H54 (cell line): Measurements from ENCODE around the gene DLG2.

Experiments
- DNase-seq: peaks from one replicate; pipeline ENCODE4 v3.0.0; 2011; ENCODE audit warnings: low spot score, mixed read lengths; ENCODE audit not compliant: insufficient read length
- FAIRE-seq: peaks from 3 replicates; lab custom pipeline; 2011; peaks lifted over from hg19 to GRCh38; lab: Jason Lieb, UNC
- POLR2A ChIP-seq: IDR thresholded peaks from 2 replicates; pipeline ENCODE4 v1.6.1; 2011; ENCODE audit warnings: low read depth, mild to moderate bottlenecking, low read length

DLG2 gene

DNA sequence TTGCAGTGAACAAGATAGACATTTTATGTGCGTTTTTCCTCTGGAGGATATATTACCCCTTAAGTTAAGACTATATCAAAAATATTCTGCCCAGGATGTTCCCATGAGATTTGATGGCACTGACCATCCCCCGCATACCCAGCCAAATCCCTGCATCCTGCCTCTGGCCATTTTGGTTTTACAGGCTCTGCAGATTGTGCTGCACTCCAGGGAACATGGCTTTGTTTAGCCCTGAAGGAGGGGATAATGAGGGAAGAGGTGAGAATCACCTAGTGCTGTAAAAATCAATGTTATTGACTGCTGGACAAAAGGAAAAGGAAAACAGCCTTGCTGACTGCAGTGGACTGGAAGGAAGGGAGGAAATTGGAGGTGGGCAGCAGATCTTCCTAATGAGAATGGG, 717.4 kb downstream of the DLG2 start:
- TF ChIP-seq POLR2A = no peak

DNA sequence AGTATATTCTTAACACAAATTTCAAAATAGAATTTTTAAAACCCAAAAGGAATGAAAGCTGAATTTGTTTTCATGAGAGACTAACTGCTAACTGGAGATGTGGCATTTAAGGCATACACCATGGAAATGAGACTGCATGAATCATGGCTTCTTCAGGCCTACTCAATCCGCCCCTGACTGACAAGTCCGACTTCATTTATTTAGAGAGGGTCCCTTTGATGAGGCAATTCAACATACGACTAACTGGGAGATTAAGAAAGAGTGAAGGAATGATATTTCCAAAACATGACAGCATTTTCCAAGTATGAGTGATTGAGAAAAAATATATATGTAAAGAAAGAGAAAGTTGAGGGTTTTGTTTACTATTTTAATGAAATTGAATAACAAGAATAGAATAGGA, 720.1 kb downstream of the DLG2 start:
- DNase-seq (no peak), FAIRE-seq (no peak)
- no peak for TF ChIP-seq POLR2A

More for the DNA sequence above, 717.4 kb downstream of the DLG2 start:
- no peak for FAIRE-seq
- DNase-seq = no peak

- no peak for TF ChIP-seq POLR2A
- DNase-seq (no peak), FAIRE-seq (no peak)
Observed at GRCh38 chr11:84905411-84905810, 721.7 kb downstream of the DLG2 start.

GRCh38 chr11:84902445-84902844, 724.7 kb downstream of the DLG2 start:
- DNase-seq (no peak), FAIRE-seq (no peak)
- TF ChIP-seq POLR2A = no peak

DNA sequence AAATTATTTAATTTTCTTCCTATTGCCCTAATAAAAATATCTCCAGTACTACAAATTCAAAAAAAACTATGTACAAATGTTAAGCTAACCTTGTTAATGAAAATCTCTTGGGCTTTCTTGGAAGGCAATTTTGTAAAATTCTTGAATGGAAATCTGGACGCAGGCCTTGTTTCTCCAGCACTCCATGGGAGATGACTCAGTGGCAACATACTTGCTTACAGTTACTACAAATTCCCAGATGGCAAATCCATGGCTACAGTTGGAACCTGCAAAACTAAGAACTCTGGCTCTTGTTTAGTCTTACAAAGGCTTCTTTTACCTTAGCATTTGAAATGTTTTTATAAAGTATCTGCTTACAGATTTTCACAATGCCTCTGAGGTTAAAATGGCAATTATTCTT, 725.2 kb downstream of the DLG2 start:
- TF ChIP-seq POLR2A = no peak
- FAIRE-seq (no peak), DNase-seq (no peak)

DNA sequence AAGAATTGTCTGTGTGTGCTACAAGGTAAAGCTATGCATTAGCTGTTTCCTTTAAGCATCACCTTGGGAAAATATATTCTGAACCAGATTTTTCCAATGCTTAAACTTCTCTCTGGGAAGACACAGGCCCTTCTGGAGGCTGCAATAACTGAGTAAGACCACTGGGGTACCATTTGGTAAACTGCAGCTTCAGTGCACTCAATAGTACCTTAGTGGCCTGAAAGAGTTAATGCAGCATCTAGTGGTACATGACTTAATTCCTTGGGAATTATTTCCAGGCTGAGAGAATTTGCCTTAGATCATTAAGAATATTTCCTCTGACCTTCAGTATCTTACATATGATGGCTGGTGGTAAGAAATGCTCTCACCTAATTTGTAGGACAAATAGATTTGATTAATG, 727.4 kb downstream of the DLG2 start:
- DNase-seq (no peak), FAIRE-seq (no peak)
- no peak for TF ChIP-seq POLR2A

GRCh38 chr11:84899134-84899533, 728.0 kb downstream of the DLG2 start:
- FAIRE-seq = no peak
- TF ChIP-seq POLR2A = no peak
- DNase-seq = no peak

DNA sequence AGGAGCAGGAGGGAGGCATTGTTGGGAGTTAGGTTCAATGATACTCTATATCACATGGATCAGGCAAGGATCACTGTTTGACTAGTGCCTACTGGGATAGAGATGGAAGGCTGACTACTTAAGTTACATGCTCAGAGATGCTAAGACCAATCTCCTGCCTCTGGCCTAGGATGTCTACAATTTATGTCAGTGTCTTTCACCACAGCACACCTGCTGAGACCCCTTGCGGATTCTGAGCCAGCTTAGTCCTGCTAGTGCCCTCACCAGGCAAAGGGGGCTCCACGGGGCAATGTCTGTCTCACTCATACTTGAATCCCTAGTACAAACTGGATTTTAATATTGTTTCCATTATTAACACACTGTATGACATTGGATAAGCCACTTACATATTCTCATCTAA, 732.5 kb downstream of the DLG2 start:
- FAIRE-seq = no peak

DNA sequence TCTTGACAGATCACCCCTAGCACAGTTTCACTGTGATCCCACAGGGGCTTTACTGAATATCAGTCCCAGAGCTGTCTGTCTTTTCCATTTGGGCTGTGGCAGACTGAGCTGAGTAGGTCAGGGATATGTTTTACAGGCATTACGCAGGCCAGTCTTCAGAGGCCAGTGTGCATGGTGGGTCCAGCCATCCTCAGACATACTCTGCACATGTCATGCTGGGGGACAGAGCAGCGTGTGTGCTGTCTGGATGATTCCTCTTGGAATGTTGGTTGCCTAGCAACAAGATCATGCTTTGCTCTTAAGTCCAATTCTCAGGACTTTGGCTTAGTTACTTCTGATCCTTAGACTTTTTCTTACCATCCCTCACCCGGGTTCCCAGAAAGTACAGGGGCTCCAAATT, 736.5 kb downstream of the DLG2 start:
- no peak for FAIRE-seq
- no peak for TF ChIP-seq POLR2A
- DNase-seq = no peak

More for the DNA sequence above, 732.5 kb downstream of the DLG2 start:
- no peak for TF ChIP-seq POLR2A
- DNase-seq = no peak

- FAIRE-seq (no peak), DNase-seq (no peak)
- no peak for TF ChIP-seq POLR2A
Observed at GRCh38 chr11:84889556-84889955, 737.6 kb downstream of the DLG2 start.

DNA sequence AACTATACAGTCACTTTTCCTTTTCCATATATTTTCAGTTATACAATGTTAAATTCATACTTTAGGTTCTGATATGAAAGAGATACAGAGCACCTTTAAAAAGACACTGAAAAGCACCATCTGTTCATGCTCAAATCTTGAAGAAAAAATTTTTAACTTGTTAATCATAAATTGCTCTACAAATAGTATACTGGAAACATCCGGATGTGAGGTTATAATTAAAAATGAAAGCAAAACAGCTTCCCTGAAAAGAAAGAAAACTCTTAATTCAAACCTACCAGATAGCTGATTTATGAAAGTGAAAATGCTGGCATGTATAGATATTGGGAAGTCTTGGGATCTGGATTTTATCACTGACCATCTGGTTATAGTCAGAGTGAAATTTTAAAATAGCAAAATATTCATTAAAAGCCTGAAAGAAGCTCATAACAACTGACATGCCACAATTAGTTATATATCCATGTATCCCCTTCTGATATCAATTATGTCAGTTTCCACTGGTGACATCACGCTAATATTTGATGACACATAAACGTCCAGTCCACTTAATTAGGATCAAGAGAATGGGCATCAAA, 740.0 kb downstream of the DLG2 start:
- DNase-seq = no peak
- no peak for TF ChIP-seq POLR2A
- no peak for FAIRE-seq

DNA sequence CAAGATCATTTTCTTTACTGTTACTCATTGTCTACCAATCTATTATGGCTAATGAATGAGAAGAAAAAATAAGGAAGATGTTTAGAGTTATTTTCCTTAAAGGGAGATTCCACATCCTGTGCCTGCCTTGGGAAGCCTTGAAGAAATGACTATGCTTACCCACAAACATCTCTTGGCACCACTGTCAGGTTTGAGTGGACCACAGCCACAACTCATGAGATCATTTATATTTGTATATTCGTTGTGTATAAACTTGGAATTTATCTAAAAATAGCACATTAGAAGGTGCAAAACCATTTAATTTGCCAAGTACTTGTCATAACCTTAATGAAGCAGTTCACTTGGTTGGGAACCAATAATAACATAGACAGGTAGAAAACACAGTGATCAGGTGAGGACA, 740.8 kb downstream of the DLG2 start:
- FAIRE-seq (no peak), DNase-seq (no peak)
- no peak for TF ChIP-seq POLR2A

DNA sequence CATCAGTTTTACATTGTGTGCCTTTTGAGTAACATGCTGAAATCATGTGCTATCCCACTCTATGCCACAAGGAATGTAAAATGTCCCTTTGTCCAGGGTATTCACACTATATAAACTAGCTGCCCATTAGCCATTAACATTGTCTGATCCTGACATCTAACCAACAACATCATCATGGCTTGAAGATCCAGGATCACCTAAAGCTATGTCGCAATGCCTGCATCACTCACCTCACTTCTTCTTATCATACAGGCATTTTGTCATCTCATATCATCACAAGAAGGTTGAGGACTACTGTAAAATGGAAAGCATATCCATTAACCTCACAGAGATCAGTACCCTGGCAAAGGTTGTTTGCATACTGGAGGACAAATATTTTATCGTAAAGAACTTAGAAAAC, 742.3 kb downstream of the DLG2 start:
- no peak for TF ChIP-seq POLR2A
- DNase-seq (no peak), FAIRE-seq (no peak)

- no peak for DNase-seq
- TF ChIP-seq POLR2A = no peak
- FAIRE-seq = no peak
Observed at GRCh38 chr11:84882056-84882455, 745.1 kb downstream of the DLG2 start.

DNA sequence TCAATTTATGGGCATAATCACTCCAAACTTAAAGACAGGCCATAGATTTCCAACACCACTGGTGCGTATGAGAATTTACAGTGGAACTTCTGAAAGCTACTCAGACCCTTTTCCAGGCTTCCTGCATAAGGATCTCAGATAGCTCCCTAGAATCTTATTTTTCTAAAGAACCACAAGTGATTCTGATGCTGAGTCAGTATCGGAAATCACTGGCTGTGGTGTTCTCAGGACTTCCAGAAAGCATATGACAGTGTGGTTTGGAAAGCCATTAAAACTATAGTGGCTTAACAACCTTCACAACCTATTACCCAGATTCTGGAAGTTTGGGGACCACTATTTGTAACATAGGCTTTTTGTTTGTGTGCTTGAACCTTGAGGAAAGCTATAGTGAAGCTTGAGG, 756.0 kb downstream of the DLG2 start:
- TF ChIP-seq POLR2A = no peak
- FAIRE-seq (peak; percentile 76), DNase-seq (no peak)

- no peak for TF ChIP-seq POLR2A
- FAIRE-seq = no peak
- DNase-seq = no peak
Observed at GRCh38 chr11:84870486-84870885, 756.7 kb downstream of the DLG2 start.
